HUES6 (cell line): ENCODE measurements around the gene TMEM135.
"Not testable (repeated sequence)": the region's sequence is repeated elsewhere in the genome, so short reads cannot be mapped to it uniquely, and the experiment has no call there.

Experiments
- H3K27ac ChIP-seq: 2 replicates; pipeline ENCODE4 v1.7.0; 2013; ENCODE audit warnings: low read depth, mild to moderate bottlenecking, low read length, inconsistent platforms
- H3K27me3 ChIP-seq: 2 replicates; pipeline ENCODE4 v1.6.1; 2013; ENCODE audit warnings: low read length; ENCODE audit not compliant: control insufficient read depth, insufficient read depth
- H3K36me3 ChIP-seq: 2 replicates; pipeline ENCODE4 v1.6.1; 2013; ENCODE audit warnings: low read length; ENCODE audit not compliant: control insufficient read depth, insufficient read depth
- H3K4me1 ChIP-seq: 2 replicates; pipeline ENCODE4 v1.6.1; 2013; ENCODE audit warnings: low read length; ENCODE audit not compliant: control insufficient read depth, insufficient read depth
- H3K4me3 ChIP-seq: 2 replicates; pipeline ENCODE4 v1.5.1; 2013; ENCODE audit warnings: low read depth, low read length
- H3K9ac ChIP-seq: one replicate; pipeline ENCODE4 v1.6.1; 2013; ENCODE audit warnings: mild to moderate bottlenecking, low read length
- H3K9me3 ChIP-seq: 2 replicates; pipeline ENCODE4 v1.6.1; 2013; ENCODE audit warnings: low read depth, low read length; ENCODE audit not compliant: control insufficient read depth, insufficient read depth

The TMEM135 gene

GRCh38 chr11:87081358-87081757 is 43.6 kb downstream of the TMEM135 start:
- H3K9ac ChIP-seq: no peak overlapping the region
- peaks cover 19% of the 10 kb centered on the region for H3K36me3 ChIP-seq
- H3K27ac ChIP-seq: peak overlapping the region; percentile 77; the same call in 1 of the 2 replicates

GRCh38 chr11:87082590-87082989 is 44.9 kb downstream of the TMEM135 start:
- H3K36me3 ChIP-seq: peaks cover 8% of the 10 kb centered on the region
- H3K9ac ChIP-seq: no peak overlapping the region
- peaks cover 23% of the 10 kb centered on the region for H3K4me1 ChIP-seq
- H3K27me3 ChIP-seq: no peaks in the 10 kb centered on the region
- peaks cover 11% of the 10 kb centered on the region for H3K9me3 ChIP-seq
- no peak overlapping the region for H3K4me3 ChIP-seq
- H3K27ac ChIP-seq: peak overlapping the region; percentile 77; the same call in 1 of the 2 replicates

More at GRCh38 chr11:87081358-87081757, 43.6 kb downstream of the TMEM135 start:
- H3K4me3 ChIP-seq: no peak overlapping the region
- peaks cover 23% of the 10 kb centered on the region for H3K4me1 ChIP-seq
- H3K9me3 ChIP-seq: peaks cover 7% of the 10 kb centered on the region; the same call in 1 of the 2 replicates
- H3K27me3 ChIP-seq: no peaks in the 10 kb centered on the region

DNA sequence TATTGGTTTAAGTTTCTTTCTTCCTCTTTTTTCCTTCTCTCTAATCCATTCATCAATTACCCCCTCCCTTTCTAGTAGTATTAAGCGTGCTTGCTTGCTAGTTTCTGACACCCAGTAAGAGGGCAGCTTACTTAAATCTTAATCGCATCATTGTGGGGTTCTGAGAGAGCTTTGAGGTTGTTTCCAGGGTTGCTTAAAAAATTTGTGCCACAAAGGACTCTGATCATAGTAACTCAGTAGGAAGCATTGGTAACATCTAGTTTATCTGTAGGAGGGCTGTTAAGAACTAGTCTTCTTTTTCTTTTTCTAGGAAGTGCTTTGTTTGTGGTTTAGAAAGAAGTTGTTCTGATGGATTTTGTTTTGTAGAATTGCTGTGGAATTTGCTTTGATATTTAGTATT is 45.3 kb downstream of the TMEM135 start:
- Histone ChIP-seq H3K9me3 (peaks cover 11% of the 10 kb centered on the region), H3K4me3 (no peak overlapping the region), H3K9ac (no peak overlapping the region), H3K27me3 (no peaks in the 10 kb centered on the region), H3K4me1 (peaks cover 23% of the 10 kb centered on the region), H3K27ac (peak overlapping the region; percentile 64; the same call in 1 of the 2 replicates), H3K36me3 (peaks cover 10% of the 10 kb centered on the region)

GRCh38 chr11:87092159-87092558 is 54.4 kb downstream of the TMEM135 start:
- Histone ChIP-seq H3K4me1 (no peaks in the 10 kb centered on the region), H3K9me3 (peaks cover 8% of the 10 kb centered on the region), H3K9ac (no peak overlapping the region), H3K27me3 (no peaks in the 10 kb centered on the region), H3K27ac (no peak overlapping the region), H3K4me3 (no peak overlapping the region), H3K36me3 (peaks cover 6% of the 10 kb centered on the region)

DNA sequence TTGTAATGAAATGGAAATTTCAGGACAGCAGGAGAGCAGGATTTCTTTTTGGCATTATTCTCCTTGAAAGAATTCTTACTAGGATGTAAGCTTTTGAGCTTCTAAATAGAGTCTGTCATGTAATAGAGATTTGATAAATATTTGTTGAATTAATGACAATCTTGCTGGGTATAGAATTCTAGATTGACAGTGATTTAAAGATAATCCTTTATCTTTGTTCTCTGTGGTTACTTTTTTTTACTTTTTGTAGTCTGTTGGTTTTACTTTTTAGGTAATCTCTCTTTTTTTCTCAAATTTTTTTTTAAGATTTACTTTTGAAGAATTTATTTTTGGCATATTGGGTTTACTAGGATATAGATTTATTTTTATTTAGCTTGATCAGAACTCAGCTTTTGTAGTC is 54.8 kb downstream of the TMEM135 start:
- Histone ChIP-seq H3K27me3 (no peaks in the 10 kb centered on the region), H3K4me1 (no peaks in the 10 kb centered on the region), H3K27ac (no peak overlapping the region), H3K9me3 (peaks cover 5% of the 10 kb centered on the region), H3K36me3 (peaks cover 6% of the 10 kb centered on the region), H3K9ac (no peak overlapping the region), H3K4me3 (no peak overlapping the region)

DNA sequence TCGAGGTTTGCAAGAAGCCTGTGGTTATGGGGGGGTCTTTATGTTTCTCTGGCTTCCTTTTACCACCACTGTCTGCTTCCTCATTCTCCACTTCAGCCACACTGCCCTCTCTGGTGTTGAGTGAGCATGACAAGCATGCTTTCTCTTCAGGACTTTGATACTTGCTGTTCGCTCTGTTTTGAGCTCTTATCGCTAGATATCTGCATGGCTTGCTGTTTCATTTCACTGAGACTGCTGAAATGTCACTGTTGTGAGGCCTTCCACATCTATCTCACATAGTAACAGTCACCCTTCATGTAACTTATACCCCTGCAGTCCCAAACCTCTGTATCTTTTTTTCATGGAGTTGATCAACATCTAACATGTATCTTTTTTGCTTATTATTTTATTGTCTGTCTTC is 59.8 kb downstream of the TMEM135 start:
- no peak overlapping the region for H3K27ac ChIP-seq
- no peaks in the 10 kb centered on the region for H3K4me1 ChIP-seq
- no peak overlapping the region for H3K4me3 ChIP-seq
- H3K9me3 ChIP-seq: no peaks in the 10 kb centered on the region; the same call in 1 of the 2 replicates
- H3K36me3 ChIP-seq: peaks cover 2% of the 10 kb centered on the region; the same call in 1 of the 2 replicates
- H3K9ac ChIP-seq: no peak overlapping the region
- H3K27me3 ChIP-seq: no peaks in the 10 kb centered on the region

GRCh38 chr11:87101956-87102580 is 64.3 kb downstream of the TMEM135 start:
- Histone ChIP-seq H3K4me3 (no peak overlapping the region), H3K27me3 (no peaks in the 10 kb centered on the region), H3K9me3 (no peaks in the 10 kb centered on the region), H3K9ac (no peak overlapping the region), H3K27ac (no peak overlapping the region), H3K4me1 (no peaks in the 10 kb centered on the region), H3K36me3 (peaks cover 3% of the 10 kb centered on the region; the same call in 1 of the 2 replicates)

DNA sequence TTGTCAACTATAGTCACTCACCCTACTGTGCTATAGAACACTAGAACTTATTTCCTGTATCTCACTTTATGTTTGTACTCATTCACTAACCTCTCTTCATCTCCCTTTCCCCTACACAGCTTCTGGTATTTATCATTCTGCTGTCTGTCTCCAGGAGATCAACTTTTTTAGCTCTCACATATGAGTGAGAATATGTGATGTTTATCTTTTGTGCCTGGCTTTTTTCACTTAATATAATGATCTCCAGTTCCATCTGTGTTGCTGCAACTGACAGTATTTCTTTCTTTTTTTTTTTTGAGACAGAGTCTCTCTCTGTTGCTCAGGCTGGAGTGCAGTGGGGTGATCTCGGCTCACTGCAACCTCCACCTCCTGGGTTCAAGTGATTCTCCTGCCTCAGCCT is 68.1 kb downstream of the TMEM135 start:
- H3K4me1 ChIP-seq, H3K4me3 ChIP-seq, H3K27ac ChIP-seq, H3K36me3 ChIP-seq, H3K9ac ChIP-seq, H3K27me3 ChIP-seq, H3K9me3 ChIP-seq: not testable (repeated sequence)

DNA sequence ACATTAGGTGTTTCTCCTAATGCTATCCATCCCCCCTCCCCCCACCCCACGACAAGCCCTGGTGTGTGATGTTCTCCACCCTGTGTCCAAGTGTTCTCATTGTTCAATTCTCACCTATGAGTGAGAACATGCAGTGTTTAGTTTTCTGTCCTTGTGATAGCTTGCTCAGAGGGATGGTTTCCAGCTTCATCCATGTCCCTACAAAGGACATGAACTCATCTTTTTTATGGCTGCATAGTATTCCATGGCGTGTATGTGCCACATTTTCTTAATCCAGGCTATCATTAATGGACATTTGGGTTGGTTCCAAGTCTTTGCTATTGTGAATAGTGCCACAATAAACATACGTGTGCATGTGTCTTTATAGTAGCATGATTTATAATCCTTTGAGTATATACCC is 69.6 kb downstream of the TMEM135 start:
- H3K9ac ChIP-seq, H3K4me1 ChIP-seq, H3K4me3 ChIP-seq, H3K9me3 ChIP-seq, H3K36me3 ChIP-seq, H3K27me3 ChIP-seq, H3K27ac ChIP-seq: not testable (repeated sequence)

DNA sequence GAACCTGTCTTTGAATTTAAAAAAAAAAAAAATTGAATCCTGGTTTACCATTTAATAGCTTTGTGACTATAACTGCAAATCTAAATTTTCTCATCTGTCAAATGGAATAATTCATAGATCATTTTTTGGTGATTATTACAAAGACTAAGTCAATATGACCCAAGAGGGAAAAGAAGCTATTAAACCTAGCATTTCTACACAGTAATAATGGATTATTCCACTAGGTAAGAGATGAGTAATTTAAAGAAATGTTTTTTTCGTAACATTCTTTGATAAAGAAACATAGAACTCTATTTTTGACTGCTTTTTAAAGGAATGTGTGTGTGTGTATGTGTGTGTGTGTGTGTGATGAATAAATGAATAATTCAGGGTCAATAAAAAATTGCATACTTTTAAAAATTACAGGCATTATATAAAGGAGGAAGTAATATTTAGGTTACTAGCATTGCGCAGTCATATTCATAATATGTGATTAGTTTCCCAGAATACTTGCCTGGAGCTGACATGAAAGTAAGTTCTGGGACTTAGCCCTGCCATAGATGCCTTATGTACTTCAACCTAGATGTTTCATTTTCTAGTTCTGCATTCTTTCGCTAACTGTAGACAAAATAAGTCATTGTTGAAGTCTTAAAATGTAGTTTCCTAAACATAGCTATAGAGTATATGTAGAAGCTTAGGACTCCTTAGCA is 72.9 kb downstream of the TMEM135 start:
- H3K9ac ChIP-seq: no peak overlapping the region
- no peak overlapping the region for H3K4me3 ChIP-seq
- no peaks in the 10 kb centered on the region for H3K27me3 ChIP-seq
- no peak overlapping the region for H3K27ac ChIP-seq
- H3K9me3 ChIP-seq: no peaks in the 10 kb centered on the region
- no peaks in the 10 kb centered on the region for H3K4me1 ChIP-seq
- H3K36me3 ChIP-seq: peaks cover 3% of the 10 kb centered on the region; the same call in 1 of the 2 replicates

GRCh38 chr11:87114093-87114492 is 76.4 kb downstream of the TMEM135 start:
- H3K27ac ChIP-seq: no peak overlapping the region
- no peak overlapping the region for H3K9ac ChIP-seq
- no peaks in the 10 kb centered on the region for H3K36me3 ChIP-seq
- no peak overlapping the region for H3K4me3 ChIP-seq
- H3K27me3 ChIP-seq: no peaks in the 10 kb centered on the region
- no peaks in the 10 kb centered on the region for H3K9me3 ChIP-seq
- H3K4me1 ChIP-seq: peaks cover 6% of the 10 kb centered on the region
